GM18868 (cell line): Measurements from ENCODE around the gene AGO3.
"Not testable (repeated sequence)": the region's sequence is repeated elsewhere in the genome, so short reads cannot be mapped to it uniquely, and the experiment has no call there.

ENCODE experiments used
- ATAC-seq: cut with Tn5 transposase; IDR thresholded peaks from one replicate; pipeline ENCODE4 v1.9.1; 2021; ENCODE audit warnings: mild to moderate bottlenecking, moderate library complexity; ENCODE audit not compliant: unreplicated experiment

Gene AGO3

GRCh38 chr1:36006941-36007500 lies 76.1 kb downstream of the AGO3 start:
- no peak for ATAC-seq

- no peak for ATAC-seq
Observed at GRCh38 chr1:36007741-36008140, 76.8 kb downstream of the AGO3 start.

DNA sequence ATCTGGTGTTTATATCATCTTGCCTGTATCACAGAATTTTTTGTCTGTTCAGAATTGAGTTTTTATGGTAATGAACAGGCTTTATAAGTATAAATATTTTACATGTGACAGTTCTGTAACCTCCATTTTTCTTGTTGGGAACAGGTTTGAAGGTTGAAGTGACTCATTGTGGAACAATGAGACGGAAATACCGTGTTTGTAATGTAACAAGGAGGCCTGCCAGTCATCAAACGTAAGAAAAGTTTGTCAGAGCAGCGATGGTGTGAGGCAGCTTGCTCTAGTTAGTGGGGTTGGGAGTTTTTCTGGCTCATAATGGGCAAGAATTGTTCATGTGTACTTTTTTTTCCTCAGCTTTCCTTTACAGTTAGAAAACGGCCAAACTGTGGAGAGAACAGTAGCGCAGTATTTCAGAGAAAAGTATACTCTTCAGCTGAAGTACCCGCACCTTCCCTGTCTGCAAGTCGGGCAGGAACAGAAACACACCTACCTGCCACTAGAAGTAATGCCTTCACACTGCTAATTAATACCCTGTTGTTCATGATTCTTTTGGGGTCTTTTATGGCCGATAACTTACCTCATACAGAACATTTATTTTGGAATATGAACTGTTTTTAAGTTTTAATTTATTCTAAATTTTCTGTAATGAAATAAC lies 77.8 kb downstream of the AGO3 start:
- no peak for ATAC-seq

GRCh38 chr1:36014722-36015220 lies 83.9 kb downstream of the AGO3 start:
- no peak for ATAC-seq

DNA sequence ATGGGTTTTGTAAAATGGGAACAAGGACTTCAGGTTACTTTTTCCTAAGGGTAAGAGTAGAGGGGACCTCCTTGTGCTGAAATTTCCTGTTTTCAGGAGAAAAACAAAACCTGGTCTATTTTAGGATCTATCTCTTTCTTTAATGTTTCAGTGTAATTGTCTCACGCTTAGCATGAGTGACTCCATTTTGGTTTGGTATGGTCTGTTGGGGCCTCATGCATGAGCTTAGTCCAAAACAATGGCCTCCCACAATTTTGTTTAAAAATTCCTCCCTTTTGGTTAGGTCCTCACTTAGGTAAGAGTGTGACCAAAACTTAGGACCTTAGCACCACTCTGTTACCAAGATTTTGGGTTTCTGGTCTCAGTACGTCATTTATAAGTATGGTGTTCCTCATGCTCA lies 85.8 kb downstream of the AGO3 start:
- ATAC-seq = no peak

GRCh38 chr1:36023098-36023769 lies 92.3 kb downstream of the AGO3 start:
- ATAC-seq = no peak

DNA sequence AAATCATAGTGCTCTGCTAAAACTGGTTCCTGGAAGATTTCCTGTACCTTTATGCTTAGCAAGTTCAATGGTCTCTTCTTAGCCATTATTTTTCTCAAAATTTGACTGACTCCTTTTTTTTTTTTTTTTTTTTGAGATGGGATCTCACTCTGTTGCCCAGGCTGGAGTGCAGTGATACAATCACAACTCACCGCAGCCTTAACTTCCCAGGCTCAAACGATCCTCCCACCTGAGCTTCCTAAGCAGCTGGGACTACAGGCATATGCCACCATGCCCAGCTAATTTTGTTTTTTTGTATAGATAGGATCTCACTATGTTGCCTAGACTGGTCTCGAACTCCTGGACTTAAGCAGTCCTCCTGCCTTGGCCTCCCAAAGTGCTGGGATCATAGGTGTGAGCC lies 93.1 kb downstream of the AGO3 start:
- not testable (repeated sequence) for ATAC-seq

- ATAC-seq = no peak
Observed at GRCh38 chr1:36024847-36025246, 93.9 kb downstream of the AGO3 start.

DNA sequence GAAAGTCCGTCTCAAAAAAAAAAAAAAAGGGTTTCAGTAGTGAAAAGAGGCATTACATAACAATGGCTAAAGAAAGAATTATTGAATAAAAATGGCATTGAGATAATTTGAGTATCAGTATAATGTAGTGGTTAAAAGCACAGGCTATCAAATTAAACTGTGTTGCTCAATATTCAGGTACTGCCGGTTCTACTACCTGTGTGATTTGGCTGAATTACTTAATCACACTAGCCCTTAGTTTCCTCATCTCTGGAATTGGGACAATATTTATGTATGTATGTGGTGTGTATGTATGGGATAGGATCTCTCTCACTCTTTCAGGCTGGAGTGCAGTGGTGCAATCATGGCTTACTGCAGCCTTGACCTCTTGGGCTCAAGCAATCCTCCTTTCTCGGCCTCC lies 96.9 kb downstream of the AGO3 start:
- ATAC-seq = no peak

DNA sequence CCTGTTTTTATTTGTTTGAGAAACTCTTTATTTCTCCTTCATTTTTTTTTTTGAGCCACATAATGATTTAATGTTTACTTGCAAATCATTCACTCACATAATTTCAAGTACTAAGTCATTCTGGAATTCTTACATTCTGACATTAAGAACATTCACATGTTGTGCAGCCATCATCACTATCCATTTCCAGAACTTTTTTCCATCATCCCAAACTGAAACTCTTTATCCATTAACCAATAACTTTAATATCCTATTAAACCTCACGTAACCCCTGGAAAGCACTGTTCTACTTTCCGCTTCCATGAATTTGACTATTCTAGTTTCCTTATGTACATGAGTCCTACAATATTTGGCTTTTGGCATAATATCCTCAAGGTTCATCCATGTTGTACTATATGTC lies 100.5 kb downstream of the AGO3 start:
- no peak for ATAC-seq

GRCh38 chr1:36034692-36035091 lies 103.8 kb downstream of the AGO3 start:
- ATAC-seq = no peak

DNA sequence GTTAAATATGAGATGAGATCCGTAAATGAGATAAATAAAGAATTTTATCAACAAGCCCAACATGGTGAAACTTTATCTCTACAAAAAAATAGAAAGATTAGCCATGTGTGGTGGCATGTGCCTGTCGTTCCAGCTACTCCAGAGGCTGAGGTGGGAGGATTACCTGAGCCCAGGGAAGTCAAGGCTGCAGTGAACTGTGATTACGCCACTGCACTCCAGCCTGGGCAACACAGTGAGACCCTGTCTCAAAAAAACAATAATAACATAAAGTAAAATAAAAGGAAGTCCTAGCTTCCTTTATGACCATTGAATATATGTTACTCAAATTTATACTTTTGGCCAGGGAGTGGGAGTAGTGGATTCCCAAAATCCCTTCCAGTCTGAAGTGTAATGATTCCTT lies 104.2 kb downstream of the AGO3 start:
- ATAC-seq = no peak

DNA sequence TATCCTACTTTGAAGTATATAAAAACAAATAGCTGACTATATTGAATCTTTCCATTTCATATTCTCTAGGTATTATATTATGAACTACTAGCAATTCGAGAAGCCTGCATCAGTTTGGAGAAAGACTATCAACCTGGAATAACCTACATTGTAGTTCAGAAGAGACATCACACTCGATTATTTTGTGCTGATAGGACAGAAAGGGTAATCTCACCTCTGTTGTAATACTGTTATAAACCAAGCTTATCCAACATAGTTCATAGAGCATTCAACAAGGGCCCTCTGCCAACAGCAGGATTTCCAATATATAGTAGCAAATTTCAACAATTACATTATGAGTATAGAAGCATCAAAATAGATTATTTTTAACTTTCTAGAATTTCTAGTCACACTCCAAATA lies 109.3 kb downstream of the AGO3 start:
- no peak for ATAC-seq

GRCh38 chr1:36051821-36052220 lies 120.9 kb downstream of the AGO3 start:
- ATAC-seq = no peak

DNA sequence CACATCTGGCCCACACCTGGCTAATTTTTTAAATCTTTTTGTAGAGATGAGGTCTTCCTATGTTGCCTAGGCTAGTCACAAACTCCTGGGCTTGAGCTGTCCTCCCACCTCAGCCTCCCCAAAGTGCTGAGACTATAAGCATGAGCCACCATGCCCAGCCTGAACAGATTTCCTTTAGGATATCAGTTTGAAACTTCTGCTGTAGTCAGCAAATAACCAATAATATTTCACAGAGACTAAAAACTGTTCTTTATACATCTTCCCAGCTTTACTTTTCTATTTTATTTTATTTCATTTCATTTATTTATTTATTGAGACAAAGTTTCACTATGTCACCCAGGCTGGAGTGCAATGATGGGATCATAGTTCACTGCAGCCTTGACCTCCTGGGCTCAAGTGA lies 123.1 kb downstream of the AGO3 start:
- no peak for ATAC-seq

DNA sequence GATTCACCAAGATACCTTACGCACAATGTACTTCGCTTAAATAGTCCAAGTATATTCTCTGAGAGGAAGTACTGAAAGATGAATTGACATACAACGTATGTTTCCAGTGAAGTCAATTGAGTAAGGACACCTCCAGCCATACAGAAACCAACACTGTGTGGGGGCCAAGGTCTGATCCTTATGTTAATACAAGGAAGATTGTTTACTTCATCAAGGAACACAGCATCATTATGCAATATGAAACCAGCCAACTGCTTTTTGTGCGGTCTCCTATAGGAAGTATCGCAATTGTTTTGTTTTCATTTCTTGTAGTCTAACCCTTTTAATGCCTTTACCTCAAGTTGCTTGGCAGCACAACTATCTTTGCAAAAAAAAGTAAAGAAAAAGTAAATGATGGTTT lies 124.8 kb downstream of the AGO3 start:
- ATAC-seq = no peak

DNA sequence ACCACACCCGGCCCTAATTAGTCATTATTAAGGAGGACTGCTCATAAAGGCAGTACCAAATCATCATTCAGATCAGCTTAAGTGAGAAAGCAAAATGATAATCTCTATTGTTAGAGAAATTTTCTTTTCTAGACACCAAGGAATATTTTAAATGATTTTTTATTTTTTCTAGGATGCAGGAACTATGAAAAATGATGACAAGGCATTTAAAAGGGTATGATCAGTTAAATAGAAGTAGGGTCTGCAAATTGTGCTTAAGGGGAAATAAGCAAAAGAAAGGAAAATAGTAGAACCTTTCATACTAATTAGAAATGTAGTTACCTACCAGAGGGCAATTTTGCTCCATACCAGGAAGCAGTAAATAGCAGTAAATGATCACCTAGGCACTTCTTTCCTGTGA lies 131.4 kb downstream of the AGO3 start:
- no peak for ATAC-seq

DNA sequence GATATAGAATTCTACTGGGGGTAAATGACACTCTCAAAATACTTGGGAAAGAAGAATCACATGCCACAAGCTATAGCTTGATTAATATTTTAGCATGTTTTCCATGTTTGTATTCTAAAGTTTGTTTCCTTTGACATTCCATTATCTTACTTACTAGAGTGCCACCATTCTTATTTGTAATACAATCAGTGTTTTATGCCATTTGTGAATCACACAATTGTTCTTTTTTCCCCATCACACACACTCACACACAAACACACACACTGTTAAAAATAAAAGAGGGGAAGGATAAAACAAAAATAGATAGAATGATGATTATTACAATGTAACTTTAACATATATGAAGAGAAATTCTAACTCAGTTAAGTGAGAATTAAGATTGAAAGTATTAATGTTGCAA lies 137.0 kb downstream of the AGO3 start:
- no peak for ATAC-seq

DNA sequence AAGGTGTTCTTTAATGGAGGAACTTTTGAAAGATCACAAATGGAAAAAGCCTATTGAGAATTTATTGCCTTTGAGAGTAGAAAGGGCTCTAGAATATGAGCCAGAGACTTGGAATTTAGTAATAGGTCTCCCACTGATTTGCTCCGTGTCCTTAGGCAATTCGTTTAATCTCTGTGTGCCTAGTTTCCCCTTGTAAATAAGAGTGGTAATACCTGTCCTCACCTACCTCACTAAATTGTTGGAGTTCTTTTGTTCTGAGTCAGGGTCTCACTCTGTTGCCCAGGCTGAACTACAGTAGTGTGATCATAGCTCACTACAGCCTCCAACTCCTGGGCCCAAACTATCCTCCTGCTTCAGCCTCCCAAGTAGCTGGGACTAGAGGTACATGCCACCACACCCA lies 138.0 kb downstream of the AGO3 start:
- ATAC-seq = no peak

DNA sequence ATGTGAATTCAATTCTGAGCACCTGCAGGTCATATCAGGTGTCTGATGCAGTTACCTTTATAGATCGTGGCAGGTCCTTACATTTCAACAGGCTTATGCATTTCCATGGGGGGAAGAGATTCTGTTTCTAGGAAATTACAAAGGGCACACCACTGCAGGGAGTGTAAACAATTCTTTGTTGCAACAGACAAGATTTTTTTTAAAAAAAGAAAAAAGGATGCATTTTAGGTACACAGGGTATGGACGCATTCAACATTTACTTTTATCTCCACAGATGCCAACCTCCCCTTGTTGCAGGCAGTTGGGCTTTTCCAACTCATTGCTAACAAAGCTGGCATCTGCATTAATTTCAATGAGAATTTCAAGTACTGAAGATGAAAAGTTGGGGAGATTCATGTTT lies 139.4 kb downstream of the AGO3 start:
- ATAC-seq = no peak

DNA sequence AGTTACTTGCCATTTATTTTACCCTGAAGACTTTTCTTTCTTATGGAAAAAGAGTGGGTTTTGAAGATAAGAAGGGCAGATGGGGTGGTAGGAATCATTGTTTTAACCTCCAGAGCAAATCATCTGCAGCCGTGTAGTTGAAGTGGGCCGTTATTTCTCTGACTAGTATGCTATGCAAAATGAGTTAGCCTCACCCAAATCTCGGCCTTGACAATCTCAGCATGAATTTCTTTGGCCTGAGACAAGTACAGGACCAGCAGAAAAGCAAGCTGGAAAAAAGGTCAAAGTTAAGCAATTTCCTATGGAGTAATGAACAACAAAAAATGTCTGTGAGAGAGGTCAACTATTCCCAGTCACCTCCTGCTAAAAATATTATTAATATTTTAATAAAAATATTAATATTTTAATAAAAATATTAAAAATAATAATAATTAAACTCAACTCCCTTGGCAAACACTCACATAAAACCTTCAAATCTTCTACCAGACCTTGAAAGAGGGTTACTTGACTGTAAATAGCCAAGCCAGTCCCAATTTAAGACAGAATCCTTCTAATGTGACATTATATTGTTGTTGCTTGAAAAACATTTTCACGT lies 146.2 kb downstream of the AGO3 start:
- no peak for ATAC-seq

DNA sequence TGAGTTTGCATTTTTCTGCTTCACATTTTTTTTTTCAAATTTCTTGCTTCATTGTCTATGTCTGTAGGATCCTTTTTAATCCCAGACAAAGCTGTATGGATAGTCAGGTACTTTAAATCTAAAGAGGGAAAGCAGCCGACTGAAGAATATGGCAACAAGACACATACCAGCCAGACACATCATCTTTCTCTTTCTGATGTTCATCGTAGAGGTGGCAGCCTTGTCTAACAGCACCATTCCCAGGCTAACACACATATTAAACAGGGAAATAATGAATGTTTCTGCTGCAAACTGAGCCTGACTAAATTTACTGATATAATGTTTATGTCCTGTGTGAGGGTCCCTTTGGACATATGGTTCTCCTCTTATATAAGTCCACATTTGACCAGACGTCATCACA lies 149.3 kb downstream of the AGO3 start:
- ATAC-seq = no peak
